ENCODE measurements around the gene LAMA2. TPM values are rescaled to one million over a fixed set of nuclear protein-coding genes. Genes with fewer than 3 reads are reported as not detected.

Gene LAMA2
- total RNA-seq, 1 experiment from 2014 or later: 4.2 TPM

GRCh38 chr6:129243377-129243776 lies 360.4 kb downstream of the LAMA2 start:
- no peak overlapping the region for H3K18ac ChIP-seq (ENCODE audit: insufficient read length, low read depth, low read length)
- H3K79me2 ChIP-seq (ENCODE audit: insufficient read depth, low read length): no peaks in the 10 kb centered on the region
- H2BK120ac ChIP-seq (ENCODE audit: low read depth, low read length, poor library complexity, severe bottlenecking): no peak overlapping the region
- no peak overlapping the region for H4K5ac ChIP-seq (ENCODE audit: insufficient read length, low read depth, low read length)
- H3K79me1 ChIP-seq (ENCODE audit: insufficient read depth, low read depth, low read length, poor library complexity, severe bottlenecking): no peaks in the 10 kb centered on the region
- no peaks in the 10 kb centered on the region for H3K27me3 ChIP-seq (ENCODE audit: insufficient read depth, low read length)
- no peaks in the 10 kb centered on the region for H4K20me1 ChIP-seq (ENCODE audit: control insufficient read depth, insufficient read depth, insufficient read length)
- no peak overlapping the region for H3K56ac ChIP-seq (ENCODE audit: insufficient read length, low read depth, low read length)
- no peaks in the 10 kb centered on the region for H3K27me3 Mint-ChIP-seq (ENCODE audit: low read depth)
- no peak overlapping the region for H4K8ac ChIP-seq (replicated peaks; ENCODE audit: insufficient read length, low read depth, low read length)
- no peaks in the 10 kb centered on the region for H3K4me1 ChIP-seq (ENCODE audit: insufficient read depth, low read length)
- no peak overlapping the region for H3K4ac ChIP-seq (ENCODE audit: low read depth, low read length)
- no peak overlapping the region for H3K23ac ChIP-seq (ENCODE audit: insufficient read length, low read depth, low read length)
- H3K14ac ChIP-seq (ENCODE audit: insufficient read depth, low read length): no peak overlapping the region
- no peak for TF ChIP-seq CTCF (conservative IDR thresholded peaks at IDR 0.05)
- WGBS (ENCODE audit: extremely low coverage, insufficient read length, low lambda C conversion rate): no CpG with 5 or more reads among the region's 2 CpGs
- H3K4me3 Mint-ChIP-seq: no peak overlapping the region
- no peak overlapping the region for H2AFZ ChIP-seq (ENCODE audit: low read length)
- H2BK15ac ChIP-seq (ENCODE audit: low read depth, low read length): no peak overlapping the region
- H3K9ac ChIP-seq (ENCODE audit: extremely low read depth, insufficient read length, low read length): no peak overlapping the region
- H3K4me2 ChIP-seq (ENCODE audit: insufficient read depth, insufficient read length, low read length): no peak overlapping the region
- no peak overlapping the region for H3T11ph ChIP-seq (ENCODE audit: low read length)
- H4K91ac ChIP-seq (ENCODE audit: insufficient read length, low read depth, low read length): no peak overlapping the region
- DNase-seq: no peak
- H3K27ac Mint-ChIP-seq: no peak overlapping the region; a peak in 1 of 7 replicates
- H3K36me3 Mint-ChIP-seq (ENCODE audit: insufficient read depth in 1 of 3, low read depth in 3 of 3): no peaks in the 10 kb centered on the region
- H2BK5ac ChIP-seq (ENCODE audit: insufficient read length, low read length): no peak overlapping the region
- H3K9me3 ChIP-seq (ENCODE audit: control insufficient read depth, low read depth, low read length): no peaks in the 10 kb centered on the region
- H3K9me3 Mint-ChIP-seq: no peaks in the 10 kb centered on the region
- no peaks in the 10 kb centered on the region for H3K23me2 ChIP-seq (ENCODE audit: insufficient read length, low read depth, low read length, poor library complexity, severe bottlenecking)
- no peak overlapping the region for H2BK12ac ChIP-seq (ENCODE audit: insufficient read length, low read depth, low read length)
- H2AK5ac ChIP-seq (ENCODE audit: insufficient read length, low read length): no peak overlapping the region
- H3K27ac ChIP-seq (ENCODE audit: insufficient read length, low read depth, low read length): no peak overlapping the region
- H2BK20ac ChIP-seq (ENCODE audit: low read depth, low read length, poor library complexity, severe bottlenecking): no peak overlapping the region
- H3K4me1 Mint-ChIP-seq: no peaks in the 10 kb centered on the region
